Fibroblast of the aortic adventitia (primary cell): ENCODE measurements around the gene ARPC1B. TPM values are rescaled to one million over a fixed set of nuclear protein-coding genes. Genes with fewer than 3 reads are reported as not detected.
"Not testable (repeated sequence)": the region's sequence is repeated elsewhere in the genome, so short reads cannot be mapped to it uniquely, and the experiment has no call there.

Experiments
- DNase-seq: peaks from one replicate; pipeline ENCODE4 v3.0.0-alpha.2; 2010; ENCODE audit warnings: low read depth
- H3K4me3 ChIP-seq: 2 replicates; pipeline ENCODE4 v1.5.1; 2011; ENCODE audit warnings: low read depth, mild to moderate bottlenecking, control low read depth, low read length, moderate library complexity
- total RNA-seq: library from RNA; depleted of rRNA; stranded (reverse); fragments of >200 nt; gene quantifications from 2 replicates; pipeline ENCODE4 v1.2.3, GENCODE V29; 2012; ENCODE audit warnings: low replicate concordance
- TF ChIP-seq, protein P1 (sequence below): IDR thresholded peaks from 2 replicates; pipeline ENCODE4 v1.5.1; 2011; ENCODE audit warnings: mild to moderate bottlenecking, low read length, control low read depth, inconsistent platforms; ENCODE audit not compliant: insufficient read depth

ARPC1B gene
- total RNA-seq, 1 donor = 358 TPM

DNA sequence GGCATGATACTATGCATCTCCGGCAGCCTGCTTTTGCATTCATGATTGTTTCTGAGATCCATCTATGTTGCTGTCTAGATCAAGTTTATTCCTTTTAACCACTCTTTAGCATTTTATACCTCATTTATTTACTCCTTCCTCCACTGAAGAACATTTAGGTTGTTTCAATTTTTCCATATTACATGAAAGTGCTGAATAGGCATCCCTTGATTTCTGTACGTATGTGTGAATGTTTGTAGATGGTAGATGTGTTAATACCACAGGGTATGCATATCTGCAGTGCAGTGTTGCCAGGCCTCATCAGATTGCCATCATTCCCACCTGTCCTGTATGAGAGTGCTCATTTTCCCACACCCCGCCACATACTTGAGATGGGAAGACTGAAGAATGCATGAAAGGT lies 34.9 kb upstream of the ARPC1B start:
- TF ChIP-seq, protein P1, sequence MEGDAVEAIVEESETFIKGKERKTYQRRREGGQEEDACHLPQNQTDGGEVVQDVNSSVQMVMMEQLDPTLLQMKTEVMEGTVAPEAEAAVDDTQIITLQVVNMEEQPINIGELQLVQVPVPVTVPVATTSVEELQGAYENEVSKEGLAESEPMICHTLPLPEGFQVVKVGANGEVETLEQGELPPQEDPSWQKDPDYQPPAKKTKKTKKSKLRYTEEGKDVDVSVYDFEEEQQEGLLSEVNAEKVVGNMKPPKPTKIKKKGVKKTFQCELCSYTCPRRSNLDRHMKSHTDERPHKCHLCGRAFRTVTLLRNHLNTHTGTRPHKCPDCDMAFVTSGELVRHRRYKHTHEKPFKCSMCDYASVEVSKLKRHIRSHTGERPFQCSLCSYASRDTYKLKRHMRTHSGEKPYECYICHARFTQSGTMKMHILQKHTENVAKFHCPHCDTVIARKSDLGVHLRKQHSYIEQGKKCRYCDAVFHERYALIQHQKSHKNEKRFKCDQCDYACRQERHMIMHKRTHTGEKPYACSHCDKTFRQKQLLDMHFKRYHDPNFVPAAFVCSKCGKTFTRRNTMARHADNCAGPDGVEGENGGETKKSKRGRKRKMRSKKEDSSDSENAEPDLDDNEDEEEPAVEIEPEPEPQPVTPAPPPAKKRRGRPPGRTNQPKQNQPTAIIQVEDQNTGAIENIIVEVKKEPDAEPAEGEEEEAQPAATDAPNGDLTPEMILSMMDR = no peak
- no peak for DNase-seq
- H3K4me3 ChIP-seq = no peak overlapping the region

DNA sequence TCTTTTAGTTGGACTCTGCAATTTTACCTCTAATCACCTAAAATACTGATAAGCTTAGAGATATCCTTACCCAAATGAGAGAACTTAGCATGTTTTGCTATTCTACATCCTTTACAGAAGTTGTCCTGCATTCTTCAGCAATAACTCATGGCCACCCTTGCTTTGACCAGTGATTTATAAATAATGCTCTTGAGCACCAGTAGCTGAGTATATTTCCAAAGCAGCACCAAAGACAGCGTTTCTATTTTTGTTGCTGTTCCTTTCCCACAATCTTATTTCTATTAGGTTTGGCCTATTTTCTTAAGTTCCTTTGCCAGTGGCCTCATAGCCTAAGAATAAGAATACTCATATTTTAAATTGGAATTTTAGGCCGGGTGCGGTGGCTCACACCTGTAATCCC lies 33.9 kb upstream of the ARPC1B start:
- TF ChIP-seq, protein P1 = no peak
- no peak for DNase-seq
- H3K4me3 ChIP-seq = no peak overlapping the region

DNA sequence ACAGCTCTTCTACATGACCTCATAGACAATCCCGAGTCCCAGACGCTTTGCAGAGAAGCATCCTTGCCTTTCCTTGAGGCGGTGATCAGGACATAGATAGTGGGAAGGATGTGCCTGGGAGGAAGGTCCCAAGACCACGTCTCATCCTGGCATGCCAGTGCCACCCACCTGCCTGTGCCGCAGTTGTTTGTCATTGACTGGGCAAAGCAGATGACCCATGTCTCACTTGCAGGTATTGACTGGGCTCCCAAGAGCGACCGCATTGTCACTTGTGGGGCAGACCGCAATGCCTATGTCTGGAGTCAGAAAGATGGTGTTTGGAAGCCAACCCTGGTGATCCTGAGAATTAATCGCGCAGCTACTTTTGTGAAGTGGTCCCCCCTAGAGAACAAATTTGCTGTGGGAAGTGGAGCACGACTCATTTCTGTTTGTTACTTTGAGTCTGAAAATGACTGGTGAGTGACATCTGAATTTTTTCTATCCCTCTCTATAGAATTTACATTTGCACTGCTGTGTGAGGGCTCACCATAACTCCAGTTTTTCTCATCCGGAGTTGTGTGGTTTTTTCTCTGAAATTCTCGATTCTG lies 30.4 kb upstream of the ARPC1B start:
- DNase-seq = no peak
- TF ChIP-seq, protein P1 = no peak
- no peak overlapping the region for H3K4me3 ChIP-seq

DNA sequence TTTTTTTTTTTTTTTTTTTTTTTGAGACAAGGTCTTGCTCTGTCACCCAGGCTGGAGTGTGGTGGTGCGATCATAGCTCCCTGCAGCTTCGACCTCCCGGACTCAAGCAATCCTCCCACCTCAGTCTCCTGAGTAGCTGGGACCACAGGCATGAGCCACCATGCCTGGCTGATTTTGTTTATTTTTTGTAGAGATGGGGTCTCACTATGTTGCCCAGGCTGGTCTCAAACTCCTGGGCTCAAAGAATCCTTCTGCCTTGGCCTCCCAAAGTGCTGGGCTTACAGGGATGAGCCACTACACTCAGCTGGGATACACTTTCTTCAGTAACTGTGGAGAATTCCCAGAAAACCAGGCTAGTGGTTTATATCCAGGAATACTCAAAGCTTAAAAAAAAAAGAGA lies 23.9 kb upstream of the ARPC1B start:
- not testable (repeated sequence) for H3K4me3 ChIP-seq, DNase-seq

DNA sequence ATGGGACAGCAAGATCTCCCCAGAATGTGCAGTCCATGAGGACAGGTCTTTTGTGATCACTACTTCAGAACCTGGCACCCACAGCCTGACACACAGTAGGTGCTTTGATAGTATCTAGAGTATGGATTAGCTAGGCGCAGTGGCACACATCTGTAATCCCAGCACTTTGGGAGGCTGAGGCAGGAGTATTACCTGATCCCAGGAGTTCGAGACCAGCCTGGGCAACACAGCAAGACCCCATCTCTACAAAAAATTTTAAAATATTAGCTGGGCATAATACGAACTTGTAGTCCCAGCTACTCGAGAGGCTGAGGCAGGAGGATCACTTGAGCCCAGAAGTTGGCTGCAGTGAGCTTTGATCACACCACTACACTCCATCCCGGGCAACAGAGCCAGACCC lies 22.3 kb upstream of the ARPC1B start:
- no peak overlapping the region for H3K4me3 ChIP-seq
- no peak for DNase-seq
- TF ChIP-seq, protein P1 = no peak

DNA sequence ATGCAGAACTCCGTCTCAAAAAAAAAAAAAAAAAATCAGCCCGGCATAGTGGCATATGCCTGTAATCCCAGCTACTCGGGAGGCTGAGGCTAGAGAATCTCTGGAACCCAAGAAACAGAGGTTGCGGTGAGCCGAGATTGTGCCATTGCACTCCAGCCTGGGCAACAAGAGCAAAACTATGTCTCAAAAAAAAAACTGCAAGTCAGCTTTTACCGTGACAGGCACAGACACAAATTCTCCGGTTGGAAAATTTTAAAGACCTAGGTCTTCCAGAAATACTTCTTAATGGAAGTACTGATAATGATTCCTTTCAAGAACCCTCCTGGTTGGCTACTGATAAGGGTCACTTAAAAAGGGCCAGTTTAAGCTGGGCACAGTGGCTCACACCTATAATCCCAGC lies 19.4 kb upstream of the ARPC1B start:
- TF ChIP-seq, protein P1 = no peak
- no peak overlapping the region for H3K4me3 ChIP-seq
- no peak for DNase-seq

DNA sequence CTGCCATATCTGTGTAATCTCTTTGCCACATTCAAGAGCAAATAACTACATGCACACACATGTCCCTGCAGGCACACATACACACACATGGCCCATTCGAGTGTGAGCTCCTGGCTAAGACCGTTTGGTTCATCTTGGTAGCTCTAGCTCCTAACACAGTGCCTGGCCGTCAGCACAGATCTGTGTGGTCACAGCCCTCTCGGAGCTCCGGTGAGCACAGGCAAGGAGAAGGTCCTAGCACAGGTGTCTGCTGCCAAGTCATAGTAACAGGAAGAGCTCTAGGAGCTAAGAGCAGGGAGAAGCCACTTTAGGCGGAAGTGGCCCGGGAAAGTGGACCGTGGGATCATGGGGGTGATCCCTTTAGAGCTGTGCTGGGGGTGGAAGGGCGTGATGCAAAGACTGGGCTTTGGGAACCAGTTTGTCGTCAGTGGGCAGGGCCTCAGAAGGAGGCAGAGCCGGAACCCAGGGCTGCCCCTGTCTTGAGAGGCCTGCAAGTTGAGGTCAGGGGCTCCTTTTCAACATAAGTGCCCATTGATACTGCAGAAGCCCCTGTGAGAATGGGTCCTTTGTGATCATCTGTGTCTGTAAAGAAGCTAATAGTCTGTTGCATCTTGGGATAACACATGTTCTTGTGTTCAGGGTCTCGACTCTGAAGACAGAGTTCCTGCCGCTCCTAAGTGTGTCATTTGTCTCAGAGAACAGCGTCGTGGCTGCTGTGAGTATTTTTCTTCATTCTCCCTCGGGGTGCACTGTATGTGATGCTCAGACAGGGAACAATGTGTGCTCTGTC lies 16.6 kb upstream of the ARPC1B start:
- no peak overlapping the region for H3K4me3 ChIP-seq
- TF ChIP-seq, protein P1 = no peak
- no peak for DNase-seq

DNA sequence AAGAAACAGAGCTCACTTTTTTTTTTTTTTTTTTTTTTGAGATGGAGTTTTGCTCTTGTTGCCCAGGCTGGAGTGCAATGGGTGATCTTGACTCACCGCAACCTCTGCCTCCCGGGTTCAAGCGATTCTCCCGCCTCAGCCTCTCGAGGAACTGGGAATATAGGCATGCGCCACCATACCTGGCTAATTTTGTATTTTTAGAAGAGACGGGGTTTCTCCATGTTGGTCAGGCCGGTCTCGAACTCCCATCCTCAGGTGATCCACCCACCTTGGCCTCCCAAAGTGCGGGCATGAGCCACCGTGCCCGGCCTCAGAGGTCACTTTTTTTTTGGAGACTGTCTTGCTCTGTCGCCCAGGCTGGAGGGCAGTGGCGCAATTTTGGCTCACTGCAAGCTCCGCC lies 16.0 kb upstream of the ARPC1B start:
- H3K4me3 ChIP-seq, DNase-seq: not testable (repeated sequence)
